ENCODE data around the gene SESTD1. TPM values are rescaled to one million over a fixed set of nuclear protein-coding genes. Genes with fewer than 3 reads are reported as not detected.
"Not testable (repeated sequence)": the region's sequence is repeated elsewhere in the genome, so short reads cannot be mapped to it uniquely, and the experiment has no call there.

The SESTD1 gene
- total and polyA plus RNA-seq, 2 donors: 4.4 to 9.4 TPM

GRCh38 chr2:179097131-179097530 is 167.5 kb downstream of the SESTD1 start:
- peaks cover 0 to 9% of the 10 kb centered on the region in 2 donors for H3K9me3 ChIP-seq (ENCODE audit: control insufficient read depth in 2 of 2, insufficient read depth in 1 of 2, low read length in 1 of 2)
- 100% methylated on average over 1 of the region's 1 CpG for WGBS
- H3K4me3 ChIP-seq (ENCODE audit: low read length in 2 of 2): no peak overlapping the region
- peaks cover 12 to 15% of the 10 kb centered on the region in 2 donors for H3K4me1 ChIP-seq (ENCODE audit: control insufficient read depth in 2 of 2, insufficient read depth in 2 of 2, low read length in 2 of 2)
- no peak for DNase-seq (ENCODE audit: low read depth in 6 of 9, low spot score in 9 of 9)
- H3K36me3 ChIP-seq (ENCODE audit: control insufficient read depth in 2 of 2, insufficient read depth in 2 of 2, low read length in 1 of 2): no peaks in the 10 kb centered on the region
- no peaks in the 10 kb centered on the region for H3K27me3 ChIP-seq (ENCODE audit: control insufficient read depth in 2 of 2, insufficient read depth in 1 of 2, low read length in 1 of 2)
- no peak overlapping the region for H3K27ac ChIP-seq (ENCODE audit: low read depth in 1 of 2, low read length in 1 of 2)

- DNase-seq (ENCODE audit: low read depth in 6 of 9, low spot score in 9 of 9): peak in 4 of 9 donors; percentile 19 to 70 (median 41)
- H3K36me3 ChIP-seq (ENCODE audit: control insufficient read depth in 2 of 2, insufficient read depth in 2 of 2, low read length in 1 of 2): no peaks in the 10 kb centered on the region
- no peaks in the 10 kb centered on the region for H3K27me3 ChIP-seq (ENCODE audit: control insufficient read depth in 2 of 2, insufficient read depth in 1 of 2, low read length in 1 of 2)
- H3K27ac ChIP-seq (ENCODE audit: low read depth in 1 of 2, low read length in 1 of 2): peak overlapping the region in 1 of 2 donors; percentile 31
- H3K9me3 ChIP-seq (ENCODE audit: control insufficient read depth in 2 of 2, insufficient read depth in 1 of 2, low read length in 1 of 2): peaks cover 0 to 9% of the 10 kb centered on the region in 2 donors
- H3K4me3 ChIP-seq (ENCODE audit: low read length in 2 of 2): no peak overlapping the region
- WGBS: 4% methylated on average over 3 of the region's 3 CpGs
- H3K4me1 ChIP-seq (ENCODE audit: control insufficient read depth in 2 of 2, insufficient read depth in 2 of 2, low read length in 2 of 2): peaks cover 12 to 15% of the 10 kb centered on the region in 2 donors
These were observed 168.5 kb downstream of the SESTD1 start for GRCh38 chr2:179096090-179096489.

- not testable (repeated sequence) for H3K27me3 ChIP-seq (ENCODE audit: control insufficient read depth in 2 of 2, insufficient read depth in 1 of 2, low read length in 1 of 2); DNase-seq (ENCODE audit: low read depth in 6 of 9, low spot score in 9 of 9); H3K9me3 ChIP-seq (ENCODE audit: control insufficient read depth in 2 of 2, insufficient read depth in 1 of 2, low read length in 1 of 2); H3K36me3 ChIP-seq (ENCODE audit: control insufficient read depth in 2 of 2, insufficient read depth in 2 of 2, low read length in 1 of 2); H3K27ac ChIP-seq (ENCODE audit: low read depth in 1 of 2, low read length in 1 of 2); H3K4me3 ChIP-seq (ENCODE audit: low read length in 2 of 2)
- peaks cover 12 to 15% of the 10 kb centered on the region in 2 donors for H3K4me1 ChIP-seq (ENCODE audit: control insufficient read depth in 2 of 2, insufficient read depth in 2 of 2, low read length in 2 of 2)
- 98% methylated on average over 4 of the region's 4 CpGs for WGBS
These were observed 171.7 kb downstream of the SESTD1 start for GRCh38 chr2:179092912-179093311.

GRCh38 chr2:179082697-179083096 is 181.9 kb downstream of the SESTD1 start:
- 70% methylated on average over 2 of the region's 2 CpGs for WGBS
- DNase-seq (ENCODE audit: low read depth in 6 of 9, low spot score in 9 of 9): no peak
- H3K27me3 ChIP-seq (ENCODE audit: control insufficient read depth in 2 of 2, insufficient read depth in 1 of 2, low read length in 1 of 2): no peaks in the 10 kb centered on the region
- H3K4me1 ChIP-seq (ENCODE audit: control insufficient read depth in 2 of 2, insufficient read depth in 2 of 2, low read length in 2 of 2): no peaks in the 10 kb centered on the region
- no peaks in the 10 kb centered on the region for H3K36me3 ChIP-seq (ENCODE audit: control insufficient read depth in 2 of 2, insufficient read depth in 2 of 2, low read length in 1 of 2)
- no peak overlapping the region for H3K27ac ChIP-seq (ENCODE audit: low read depth in 1 of 2, low read length in 1 of 2)
- no peak overlapping the region for H3K4me3 ChIP-seq (ENCODE audit: low read length in 2 of 2)
- no peaks in the 10 kb centered on the region for H3K9me3 ChIP-seq (ENCODE audit: control insufficient read depth in 2 of 2, insufficient read depth in 1 of 2, low read length in 1 of 2)

- DNase-seq (ENCODE audit: low read depth in 6 of 9, low spot score in 9 of 9): no peak
- no peak overlapping the region for H3K27ac ChIP-seq (ENCODE audit: low read depth in 1 of 2, low read length in 1 of 2)
- no peaks in the 10 kb centered on the region for H3K36me3 ChIP-seq (ENCODE audit: control insufficient read depth in 2 of 2, insufficient read depth in 2 of 2, low read length in 1 of 2)
- H3K4me1 ChIP-seq (ENCODE audit: control insufficient read depth in 2 of 2, insufficient read depth in 2 of 2, low read length in 2 of 2): no peaks in the 10 kb centered on the region
- H3K27me3 ChIP-seq (ENCODE audit: control insufficient read depth in 2 of 2, insufficient read depth in 1 of 2, low read length in 1 of 2): no peaks in the 10 kb centered on the region
- no peak overlapping the region for H3K4me3 ChIP-seq (ENCODE audit: low read length in 2 of 2)
- no peaks in the 10 kb centered on the region for H3K9me3 ChIP-seq (ENCODE audit: control insufficient read depth in 2 of 2, insufficient read depth in 1 of 2, low read length in 1 of 2)
These were observed 182.7 kb downstream of the SESTD1 start for GRCh38 chr2:179081954-179082353.

- no peaks in the 10 kb centered on the region for H3K27me3 ChIP-seq (ENCODE audit: control insufficient read depth in 2 of 2, insufficient read depth in 1 of 2, low read length in 1 of 2)
- peak in 4 of 9 donors; percentile 39 to 70 (median 46) for DNase-seq (ENCODE audit: low read depth in 6 of 9, low spot score in 9 of 9)
- peaks cover 0 to 18% of the 10 kb centered on the region in 2 donors for H3K9me3 ChIP-seq (ENCODE audit: control insufficient read depth in 2 of 2, insufficient read depth in 1 of 2, low read length in 1 of 2)
- peak overlapping the region in 1 of 2 donors; percentile 85 for H3K27ac ChIP-seq (ENCODE audit: low read depth in 1 of 2, low read length in 1 of 2)
- H3K4me3 ChIP-seq (ENCODE audit: low read length in 2 of 2): no peak overlapping the region
- peaks cover 14% of the 10 kb centered on the region in 2 donors for H3K4me1 ChIP-seq (ENCODE audit: control insufficient read depth in 2 of 2, insufficient read depth in 2 of 2, low read length in 2 of 2)
- no peaks in the 10 kb centered on the region for H3K36me3 ChIP-seq (ENCODE audit: control insufficient read depth in 2 of 2, insufficient read depth in 2 of 2, low read length in 1 of 2)
- 14% methylated on average over 3 of the region's 3 CpGs for WGBS
These were observed 192.1 kb downstream of the SESTD1 start for GRCh38 chr2:179072527-179072926.

GRCh38 chr2:179071810-179072355 is 192.7 kb downstream of the SESTD1 start:
- Histone ChIP-seq H3K36me3 (ENCODE audit: control insufficient read depth in 2 of 2, insufficient read depth in 2 of 2, low read length in 1 of 2) (no peaks in the 10 kb centered on the region), H3K9me3 (ENCODE audit: control insufficient read depth in 2 of 2, insufficient read depth in 1 of 2, low read length in 1 of 2) (peaks cover 0 to 25% of the 10 kb centered on the region in 2 donors), H3K4me3 (ENCODE audit: low read length in 2 of 2) (no peak overlapping the region), H3K4me1 (ENCODE audit: control insufficient read depth in 2 of 2, insufficient read depth in 2 of 2, low read length in 2 of 2) (peaks cover 14% of the 10 kb centered on the region in 2 donors), H3K27me3 (ENCODE audit: control insufficient read depth in 2 of 2, insufficient read depth in 1 of 2, low read length in 1 of 2) (no peaks in the 10 kb centered on the region), H3K27ac (ENCODE audit: low read depth in 1 of 2, low read length in 1 of 2) (peak overlapping the region in 1 of 2 donors; percentile 85)
- DNase-seq (ENCODE audit: low read depth in 6 of 9, low spot score in 9 of 9): peak in 1 of 9 donors; percentile 27
- WGBS: 33% methylated on average over 3 of the region's 3 CpGs

- WGBS: 98% methylated on average over 2 of the region's 2 CpGs
- H3K9me3 ChIP-seq (ENCODE audit: control insufficient read depth in 2 of 2, insufficient read depth in 1 of 2, low read length in 1 of 2): peaks cover 0 to 24% of the 10 kb centered on the region in 2 donors
- H3K4me3 ChIP-seq (ENCODE audit: low read length in 2 of 2): no peak overlapping the region
- H3K36me3 ChIP-seq (ENCODE audit: control insufficient read depth in 2 of 2, insufficient read depth in 2 of 2, low read length in 1 of 2): no peaks in the 10 kb centered on the region
- no peak overlapping the region for H3K27ac ChIP-seq (ENCODE audit: low read depth in 1 of 2, low read length in 1 of 2)
- no peak for DNase-seq (ENCODE audit: low read depth in 6 of 9, low spot score in 9 of 9)
- H3K27me3 ChIP-seq (ENCODE audit: control insufficient read depth in 2 of 2, insufficient read depth in 1 of 2, low read length in 1 of 2): no peaks in the 10 kb centered on the region
- peaks cover 14% of the 10 kb centered on the region in 2 donors for H3K4me1 ChIP-seq (ENCODE audit: control insufficient read depth in 2 of 2, insufficient read depth in 2 of 2, low read length in 2 of 2)
These were observed 193.7 kb downstream of the SESTD1 start for GRCh38 chr2:179070895-179071294.

- H3K4me3 ChIP-seq (ENCODE audit: low read length in 2 of 2): no peak overlapping the region
- no peak for DNase-seq (ENCODE audit: low read depth in 6 of 9, low spot score in 9 of 9)
- no peaks in the 10 kb centered on the region for H3K27me3 ChIP-seq (ENCODE audit: control insufficient read depth in 2 of 2, insufficient read depth in 1 of 2, low read length in 1 of 2)
- 50% methylated on average over 1 of the region's 1 CpG for WGBS
- H3K27ac ChIP-seq (ENCODE audit: low read depth in 1 of 2, low read length in 1 of 2): no peak overlapping the region
- peaks cover 0 to 19% of the 10 kb centered on the region in 2 donors for H3K9me3 ChIP-seq (ENCODE audit: control insufficient read depth in 2 of 2, insufficient read depth in 1 of 2, low read length in 1 of 2)
- H3K4me1 ChIP-seq (ENCODE audit: control insufficient read depth in 2 of 2, insufficient read depth in 2 of 2, low read length in 2 of 2): peaks cover 14% of the 10 kb centered on the region in 2 donors
- no peaks in the 10 kb centered on the region for H3K36me3 ChIP-seq (ENCODE audit: control insufficient read depth in 2 of 2, insufficient read depth in 2 of 2, low read length in 1 of 2)
These were observed 194.9 kb downstream of the SESTD1 start for GRCh38 chr2:179069685-179070084.

Data from thymus (tissue), 11 donors.